H1 (cell line): Measurements from ENCODE around the gene HOXB5. TPM values are rescaled to one million over a fixed set of nuclear protein-coding genes. Genes with fewer than 3 reads are reported as not detected.
A peak's percentile ranks its signal among the peaks of the same experiment; 100 is the strongest.

Experiments
- BACH1 ChIP-seq: IDR thresholded peaks from 2 replicates; pipeline ENCODE4 v1.6.1; 2012; ENCODE audit warnings: low read length, improper control_type of control experiment
- BCL11A ChIP-seq, 2 experiments: IDR thresholded peaks; one replicate each; pipeline ENCODE4 v1.6.1; 2011; ENCODE audit warnings: low read depth in 2 of 2, low read length in 2 of 2, mild to moderate bottlenecking in 2 of 2
- CBX5 ChIP-seq: fragments of 300-800, 300-1000 bp; sonication (generic); IDR thresholded peaks from 2 replicates; pipeline ENCODE4 v1.7.1; 2016; ENCODE audit warnings: antibody characterized with exemption, low read length, low read depth
- CBX8 ChIP-seq: fragments of 300-800, 300-1000 bp; sonication (generic); IDR thresholded peaks from 2 replicates; pipeline ENCODE4 v1.7.1; 2016; ENCODE audit warnings: low read depth, low read length, borderline replicate concordance
- CEBPB ChIP-seq: IDR thresholded peaks from 2 replicates; pipeline ENCODE4 v1.6.1; 2012; ENCODE audit warnings: low read depth, low read length
- CTBP2 ChIP-seq: IDR thresholded peaks from 2 replicates; pipeline ENCODE4 v1.7.0; 2011; ENCODE audit warnings: borderline replicate concordance, mild to moderate bottlenecking, moderate library complexity, mixed read lengths, low read length; ENCODE audit not compliant: insufficient read depth, insufficient read length
- EP300 ChIP-seq, 2 experiments: IDR thresholded peaks; 1 replicate in 1 of 2; 2 replicates in 1 of 2; pipeline ENCODE4 v1.6.1; 2011 to 2012; ENCODE audit warnings: low read depth in 2 of 2, low read length in 2 of 2, mild to moderate bottlenecking in 2 of 2, borderline replicate concordance in 1 of 2, inconsistent platforms in 1 of 2, moderate library complexity in 1 of 2
- EZH2 ChIP-seq: fragments of 200-600 bp; sonication (generic); IDR thresholded peaks from 2 replicates; pipeline ENCODE4 v1.7.1; 2012; ENCODE audit warnings: low read depth, mild to moderate bottlenecking, moderate library complexity, low read length, inconsistent platforms; ENCODE audit not compliant: severe bottlenecking
- GTF2F1 ChIP-seq: IDR thresholded peaks from 2 replicates; pipeline ENCODE4 v1.6.1; 2012; ENCODE audit warnings: low read depth, low read length, improper control_type of control experiment, borderline replicate concordance
- KDM4A ChIP-seq: IDR thresholded peaks from one replicate; pipeline ENCODE4 v1.7.1; 2012; ENCODE audit warnings: low read depth, mild to moderate bottlenecking, moderate library complexity, low read length, inconsistent platforms; ENCODE audit not compliant: severe bottlenecking
- KDM5A ChIP-seq: fragments of 200-600 bp; IDR thresholded peaks from 2 replicates; pipeline ENCODE4 v1.7.1; 2012; ENCODE audit warnings: mild to moderate bottlenecking, low read length, inconsistent platforms, mixed read lengths
- MAFK ChIP-seq: IDR thresholded peaks from 2 replicates; pipeline ENCODE4 v1.6.1; 2012; ENCODE audit warnings: low read depth, mild to moderate bottlenecking, improper control_type of control experiment, low read length
- NRF1 ChIP-seq: IDR thresholded peaks from 2 replicates; pipeline ENCODE4 v1.6.1; 2011; ENCODE audit warnings: mild to moderate bottlenecking, low read depth, low read length, improper control_type of control experiment
- PHF8 ChIP-seq: fragments of 200-600 bp; sonication (generic); conservative IDR thresholded peaks from 2 replicates; pipeline ENCODE4 v1.7.1; 2012; ENCODE audit warnings: low read depth, mild to moderate bottlenecking, inconsistent platforms, low read length, moderate library complexity
- POLR2AphosphoS5 ChIP-seq: IDR thresholded peaks from 2 replicates; pipeline ENCODE4 v1.6.1; 2011; ENCODE audit warnings: low read depth, low read length
- POU5F1 ChIP-seq: IDR thresholded peaks from 2 replicates; pipeline ENCODE4 v1.6.1; 2011; ENCODE audit warnings: low read depth, mild to moderate bottlenecking, low read length, moderate library complexity
- RBBP5 ChIP-seq: IDR thresholded peaks from 2 replicates; pipeline ENCODE4 v1.7.1; 2012; ENCODE audit warnings: low read depth, mild to moderate bottlenecking, inconsistent platforms, low read length, moderate library complexity, borderline replicate concordance
- RFX5 ChIP-seq: IDR thresholded peaks from 2 replicates; pipeline ENCODE4 v1.6.1; 2011; ENCODE audit warnings: low read depth, low read length, improper control_type of control experiment, borderline replicate concordance
- SAP30 ChIP-seq: fragments of 300-600 bp; sonication (generic); IDR thresholded peaks from 2 replicates; pipeline ENCODE4 v1.7.1; 2012; ENCODE audit warnings: low read length, moderate library complexity, mild to moderate bottlenecking, inconsistent platforms; ENCODE audit not compliant: insufficient read depth, insufficient replicate concordance
- SP4 ChIP-seq: IDR thresholded peaks from 2 replicates; pipeline ENCODE4 v1.6.1; 2012; ENCODE audit warnings: low read length, inconsistent platforms
- TAF7 ChIP-seq: optimal IDR thresholded peaks from 2 replicates; pipeline ENCODE3; 2011; ENCODE audit warnings: low read depth, mild to moderate bottlenecking, inconsistent platforms, low read length, moderate library complexity, borderline replicate concordance
- USF2 ChIP-seq: IDR thresholded peaks from 2 replicates; pipeline ENCODE4 v1.6.1; 2011; ENCODE audit warnings: low read length, improper control_type of control experiment
- YY1 ChIP-seq: IDR thresholded peaks from 2 replicates; pipeline ENCODE4 v1.6.1; 2011; ENCODE audit warnings: low read depth, mild to moderate bottlenecking, low read length
- polyA plus RNA-seq, 7 experiments: library from polyadenylated mRNA; depleted of rRNA in 3 of 7; stranded (reverse) in 5 of 7; unstranded in 2 of 7; fragments of >200 nt in 5 of 7; fragments of 200-250 nt in 2 of 7; gene quantifications; 1 replicate in 5 of 7; 2 replicates in 1 of 7; 4 replicates in 1 of 7; pipeline versions ENCODE4 v1.2.1 to v1.2.3, GENCODE V29; 2011 to 2013; ENCODE audit warnings: missing spikeins in 2 of 7, mixed read lengths in 2 of 7
- total RNA-seq: library from RNA; stranded (reverse); fragmentation: NEBNext Ultra II Directional; extraction: Animal tissue kit (Norgen Biotek cat#: 25700); gene quantifications from 2 replicates; pipeline ENCODE4 v1.2.1, GENCODE V29; 2021

The HOXB5 gene
- total and polyA plus RNA-seq, 2 of the 8 experiments (the other 6 are each of a cell fraction or from before 2014, with no cell fraction given), result not detected

- TF ChIP-seq PHF8 (no peak), SP4 (no peak), BCL11A (IDR thresholded peaks at IDR 0.05; ENCODE audit: low read depth in 2 of 2, low read length in 2 of 2) (no peak), YY1 (peak; percentile 8; the same call in 1 of the 2 replicates), RBBP5 (no peak), CBX8 (peak; percentile 83), EZH2 (peak; percentile 100), RFX5 (no peak), GTF2F1 (no peak), POLR2AphosphoS5 (no peak), SAP30 (no peak), EP300 (IDR thresholded peaks at IDR 0.05; ENCODE audit: borderline replicate concordance in 1 of 2, low read depth in 2 of 2, low read length in 2 of 2) (no peak), POU5F1 (no peak), KDM5A (no peak), NRF1 (no peak), BACH1 (no peak), MAFK (no peak), USF2 (no peak), CBX5 (no peak), TAF7 (no peak), CEBPB (no peak), KDM4A (no peak), CTBP2 (peak; percentile 41)
Measured at GRCh38 chr17:48554412-48555257, 38.9 kb downstream of the HOXB5 start (continued).
